Lung (tissue), 12 donors: Measurements from ENCODE around the gene JMJD7. TPM values are rescaled to one million over a fixed set of nuclear protein-coding genes. Genes with fewer than 3 reads are reported as not detected.

ENCODE experiments used
- ATAC-seq: fragments of 200-7000 bp; cut with Tn5 transposase; one replicate; pipeline ENCODE4 v1.9.1; 2020; ENCODE audit warnings: moderate number of reproducible peaks; ENCODE audit not compliant: insufficient read depth, low FRiP score
- DNase-seq, 3 donors: peaks; one replicate each; pipeline ENCODE4 v3.0.0-alpha.2; 2013 to 2017
- H3K27ac ChIP-seq, 2 donors: one replicate each; pipeline ENCODE4 v1.5.1; 2013; ENCODE audit warnings: mild to moderate bottlenecking in 2 of 2, moderate library complexity in 2 of 2, control low read depth in 1 of 2, inconsistent platforms in 1 of 2, low read depth in 1 of 2, low read length in 1 of 2
- H3K27me3 ChIP-seq, 3 donors: one replicate each; pipeline ENCODE4 v1.5.1; 2013; ENCODE audit warnings: low read length in 2 of 3; ENCODE audit not compliant: control insufficient read depth in 3 of 3, insufficient read depth in 3 of 3
- H3K36me3 ChIP-seq, 4 donors: one replicate each; pipeline ENCODE4 v1.5.1; 2013; ENCODE audit warnings: low read length in 4 of 4, mild to moderate bottlenecking in 1 of 4, moderate library complexity in 1 of 4; ENCODE audit not compliant: control insufficient read depth in 4 of 4, insufficient read depth in 4 of 4
- H3K4me1 ChIP-seq, 5 donors: one replicate each; pipeline ENCODE4 v1.5.1; 2013; ENCODE audit warnings: low read length in 5 of 5, mild to moderate bottlenecking in 2 of 5, moderate library complexity in 1 of 5; ENCODE audit not compliant: control insufficient read depth in 5 of 5, insufficient read depth in 5 of 5
- H3K4me3 ChIP-seq: one replicate; pipeline ENCODE4 v1.5.1; 2013; ENCODE audit warnings: mild to moderate bottlenecking, control low read depth, moderate library complexity
- H3K9ac ChIP-seq, 2 donors: one replicate each; pipeline ENCODE4 v1.5.1; 2013; ENCODE audit warnings: low read length in 2 of 2, control low read depth in 1 of 2; ENCODE audit not compliant: insufficient read depth in 1 of 2
- H3K9me3 ChIP-seq, 4 donors: one replicate each; pipeline ENCODE4 v1.5.1; 2013; ENCODE audit warnings: low read length in 3 of 4, mild to moderate bottlenecking in 1 of 4, moderate library complexity in 1 of 4; ENCODE audit not compliant: control insufficient read depth in 4 of 4, insufficient read depth in 3 of 4
- WGBS, 2 donors: extraction: QIAGEN DNeasy Blood & Tissue Kit; methylation state at CpG; one replicate each; pipeline ENCODE4 v1.1.7; 2013; 5-methylcytosine and 5-hydroxymethylcytosine counted together
- polyA plus RNA-seq, 2 donors: library from polyadenylated mRNA; stranded (reverse); fragments of 200-250 nt; gene quantifications; one replicate each; pipeline ENCODE4 v1.2.1, GENCODE V29; 2013
- total RNA-seq, 2 donors: library from RNA; depleted of rRNA in 1 of 2; stranded (reverse); fragments of >200 nt in 1 of 2; gene quantifications; one replicate each; pipeline ENCODE4 v1.2.1, GENCODE V29; 2014 to 2021
- TF ChIP-seq, protein P1 (sequence below): IDR thresholded peaks from 2 replicates; pipeline ENCODE4 v1.5.1; 2012; ENCODE audit warnings: mild to moderate bottlenecking; ENCODE audit errors: control extremely low read depth, extremely low read depth
- donor health status: control.
- donor health status: control.
- donor health status: Bipolar disorder and iron deficiency.
- donor health status: healthy.
- donor health status: DM: yes; HTN: yes; CAD: no.

The JMJD7 gene
- total and polyA plus RNA-seq, 4 donors = 13.2 to 28.1 (median 21.3) TPM

DNA sequence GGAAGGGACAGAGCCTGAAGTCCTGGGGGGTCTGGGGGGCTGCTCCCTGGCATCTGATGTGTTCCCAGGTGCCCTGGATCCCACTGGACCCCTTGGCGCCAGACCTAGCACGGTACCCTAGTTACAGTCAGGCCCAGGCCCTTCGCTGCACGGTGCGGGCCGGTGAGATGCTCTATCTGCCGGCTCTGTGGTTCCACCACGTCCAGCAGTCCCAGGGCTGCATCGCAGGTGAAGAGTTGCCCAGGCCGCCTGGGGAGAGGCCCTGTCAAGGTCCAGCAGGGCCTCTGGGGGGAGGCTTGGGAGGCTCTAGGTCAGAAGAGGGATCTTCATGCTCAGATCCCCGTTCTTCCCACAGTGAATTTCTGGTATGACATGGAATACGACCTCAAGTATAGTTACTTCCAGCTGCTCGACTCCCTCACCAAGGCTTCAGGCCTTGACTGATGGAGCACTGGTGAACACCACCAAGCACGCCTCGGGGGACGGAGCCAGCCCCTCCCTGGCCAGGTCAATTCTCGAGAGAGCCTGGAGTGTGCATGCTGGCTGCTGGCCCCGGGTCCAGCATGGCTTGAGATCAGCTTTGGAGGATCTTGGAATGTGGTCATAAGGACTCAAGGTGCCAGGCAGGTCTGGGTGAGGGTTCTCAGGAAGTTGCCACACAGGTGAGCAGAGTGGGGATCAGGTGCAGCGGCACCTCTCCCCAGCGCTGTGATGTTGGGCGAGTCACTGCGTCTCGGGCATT is 9.0 kb downstream of the JMJD7 start:
- WGBS, 2 donors = 80 to 90% methylated on average over 23 of the region's 23 CpGs
- ATAC-seq (peak; percentile 30), DNase-seq (no peak)
- Histone ChIP-seq H3K4me3 (no peak overlapping the region), H3K9me3 (no peaks in the 10 kb centered on the region), H3K4me1 (peaks cover 0 to 12% (median 5%) of the 10 kb centered on the region in 5 donors), H3K36me3 (peaks cover 0 to 24% (median 7%) of the 10 kb centered on the region in 4 donors), H3K27me3 (no peaks in the 10 kb centered on the region), H3K9ac (no peak overlapping the region), H3K27ac (peak overlapping the region in 1 of 2 donors; percentile 34)
- TF ChIP-seq, protein P1, sequence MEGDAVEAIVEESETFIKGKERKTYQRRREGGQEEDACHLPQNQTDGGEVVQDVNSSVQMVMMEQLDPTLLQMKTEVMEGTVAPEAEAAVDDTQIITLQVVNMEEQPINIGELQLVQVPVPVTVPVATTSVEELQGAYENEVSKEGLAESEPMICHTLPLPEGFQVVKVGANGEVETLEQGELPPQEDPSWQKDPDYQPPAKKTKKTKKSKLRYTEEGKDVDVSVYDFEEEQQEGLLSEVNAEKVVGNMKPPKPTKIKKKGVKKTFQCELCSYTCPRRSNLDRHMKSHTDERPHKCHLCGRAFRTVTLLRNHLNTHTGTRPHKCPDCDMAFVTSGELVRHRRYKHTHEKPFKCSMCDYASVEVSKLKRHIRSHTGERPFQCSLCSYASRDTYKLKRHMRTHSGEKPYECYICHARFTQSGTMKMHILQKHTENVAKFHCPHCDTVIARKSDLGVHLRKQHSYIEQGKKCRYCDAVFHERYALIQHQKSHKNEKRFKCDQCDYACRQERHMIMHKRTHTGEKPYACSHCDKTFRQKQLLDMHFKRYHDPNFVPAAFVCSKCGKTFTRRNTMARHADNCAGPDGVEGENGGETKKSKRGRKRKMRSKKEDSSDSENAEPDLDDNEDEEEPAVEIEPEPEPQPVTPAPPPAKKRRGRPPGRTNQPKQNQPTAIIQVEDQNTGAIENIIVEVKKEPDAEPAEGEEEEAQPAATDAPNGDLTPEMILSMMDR = no peak

DNA sequence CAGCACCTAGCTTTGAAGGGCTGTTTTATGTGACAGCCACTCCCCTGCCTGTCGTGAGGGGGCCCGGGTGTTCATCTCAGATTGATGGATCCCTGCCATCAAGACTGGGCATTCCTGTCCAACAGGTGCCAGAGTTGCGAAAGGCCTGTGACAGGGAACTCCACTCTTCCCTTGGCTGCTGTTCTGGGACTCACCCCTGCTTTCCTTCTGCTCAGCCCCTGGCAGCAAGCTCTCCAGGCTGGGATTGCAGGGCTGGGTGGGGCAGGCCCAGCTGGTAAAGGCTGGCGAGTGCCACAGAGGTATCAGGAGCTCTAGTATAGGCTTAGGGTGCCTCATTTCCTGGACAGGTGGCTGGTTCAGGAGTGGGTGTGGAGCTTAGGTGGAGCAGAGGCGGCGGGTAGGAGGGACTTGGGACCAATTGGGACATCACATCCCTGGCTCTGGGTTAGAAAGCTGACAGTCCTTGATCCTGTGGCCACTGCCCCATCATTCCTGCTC is 10.6 kb downstream of the JMJD7 start, which contains the start of gene PLA2G4B:
Gene PLA2G4B, plus strand, starts transcription at position 448 of the 498 bp plus-strand sequence. CDS start 67 bp downstream, outside the sequence.
- Histone ChIP-seq H3K9ac (no peak within 1 kb of the TSS), H3K36me3 (peaks cover 0 to 27% (median 6%) of the 10 kb centered on the region in 4 donors), H3K4me3 (no peak within 1 kb of the TSS), H3K4me1 (peaks cover 0 to 10% (median 5%) of the 10 kb centered on the region in 5 donors), H3K27me3 (no peaks in the 10 kb centered on the region), H3K27ac (peak within 1 kb of the TSS in 1 of 2 donors; percentile 81), H3K9me3 (no peaks in the 10 kb centered on the region)
- WGBS, 2 donors = 62 to 83% methylated on average over 6 of the region's 6 CpGs
- TF ChIP-seq, protein P1 = no peak
- DNase-seq (peak; percentile 58 to 85 (median 72)), ATAC-seq (peak; percentile 72)

DNA sequence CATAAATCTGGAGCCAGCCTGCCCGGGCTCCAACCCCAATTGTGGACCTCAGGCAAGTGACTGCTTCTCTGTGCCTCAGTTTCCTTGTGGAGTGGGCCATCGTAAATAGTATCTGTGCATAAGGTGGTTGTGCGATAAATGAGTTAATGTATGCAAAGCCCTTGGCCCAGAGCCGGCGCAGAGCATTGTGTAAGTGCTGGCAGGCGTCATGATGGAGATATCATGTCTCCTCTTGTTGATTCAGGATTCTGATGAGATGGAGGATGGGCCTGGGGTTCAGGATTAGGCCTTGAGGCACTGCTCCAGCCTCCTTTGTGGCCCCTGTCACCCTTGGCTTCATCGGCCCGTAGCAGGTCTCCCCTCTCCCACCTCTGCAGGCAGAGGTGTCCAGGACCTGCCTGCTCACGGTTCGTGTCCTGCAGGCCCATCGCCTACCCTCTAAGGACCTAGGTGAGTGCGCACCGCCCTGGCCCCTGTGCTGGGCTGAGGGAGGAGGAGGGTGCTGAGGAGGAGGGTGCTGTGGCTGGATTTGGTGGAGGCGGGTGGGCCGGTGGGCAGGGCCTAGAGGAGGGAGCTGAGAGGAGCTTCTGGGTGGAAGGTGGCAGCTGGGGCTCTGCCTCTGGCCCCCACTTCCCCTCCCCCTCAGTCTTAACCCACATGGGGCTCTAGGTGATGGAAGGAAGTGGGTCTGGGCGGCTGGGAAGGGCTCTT is 12.0 kb downstream of the JMJD7 start:
- TF ChIP-seq, protein P1 = no peak
- H3K36me3 ChIP-seq = peaks cover 0 to 41% (median 7%) of the 10 kb centered on the region in 4 donors

More for the DNA sequence above, 12.0 kb downstream of the JMJD7 start:
- H3K4me3 ChIP-seq = no peak overlapping the region
- peaks cover 0 to 10% (median 5%) of the 10 kb centered on the region in 5 donors for H3K4me1 ChIP-seq
- H3K27ac ChIP-seq = peak overlapping the region in 1 of 2 donors; percentile 78
- ATAC-seq (no peak), DNase-seq (peak in 2 of 3 donors; percentile 31 to 62)
- WGBS, 2 donors = 91 to 92% methylated on average over 16 of the region's 16 CpGs
- H3K27me3 ChIP-seq = no peaks in the 10 kb centered on the region
- H3K9ac ChIP-seq = no peak overlapping the region
- no peaks in the 10 kb centered on the region for H3K9me3 ChIP-seq
